ENCODE measurements around the gene CLCN1.

Gene CLCN1

DNA sequence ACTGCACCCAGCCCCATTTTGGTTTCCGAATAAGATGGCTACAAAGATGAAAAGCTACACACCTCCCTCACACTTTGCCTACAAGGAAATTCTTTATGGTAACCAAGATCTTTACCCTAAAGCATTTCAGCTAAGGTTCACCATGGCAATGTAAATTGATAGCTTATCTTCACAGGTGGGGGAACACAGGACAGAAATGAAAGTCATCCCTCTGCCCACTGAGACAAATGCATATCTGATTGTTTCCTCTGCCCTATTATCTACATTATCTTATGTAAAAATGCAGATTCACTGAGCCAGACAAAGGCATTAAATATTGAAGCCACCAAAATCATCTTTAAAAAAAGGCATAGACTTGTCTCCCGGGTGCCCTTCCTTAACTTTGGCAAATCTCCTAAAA, 34.4 kb upstream of the CLCN1 start:
- TF ChIP-seq CTCF (IDR thresholded peaks at IDR 0.05; ENCODE audit: low read length) (no peak), EZH2 (optimal IDR thresholded peaks at IDR 0.05; ENCODE audit: low read depth, low read length) (no peak), EZH2phosphoT487 (IDR thresholded peaks at IDR 0.05; ENCODE audit: low read length) (no peak)
- Histone ChIP-seq H3K79me2 (ENCODE audit: low read length) (no peaks in the 10 kb centered on the region), H3K4me2 (ENCODE audit: low read depth, low read length) (no peak overlapping the region), H3K9ac (ENCODE audit: low read length) (no peak overlapping the region), H3K36me3 (replicated peaks; ENCODE audit: insufficient read depth, low read length) (no peaks in the 10 kb centered on the region), H3K9me2 (replicated peaks; ENCODE audit: insufficient read depth, low read length) (no peaks in the 10 kb centered on the region), H2AFZ (ENCODE audit: low read length) (no peak overlapping the region), H3K27ac (ENCODE audit: low read length) (no peak overlapping the region), H3K4me1 (ENCODE audit: low read length) (no peaks in the 10 kb centered on the region), H4K20me1 (ENCODE audit: insufficient read depth, low read length) (no peaks in the 10 kb centered on the region), H3F3A (ENCODE audit: insufficient read depth, low read length) (no peaks in the 10 kb centered on the region), H3K27me3 (replicated peaks; ENCODE audit: insufficient read depth, low read length) (no peaks in the 10 kb centered on the region), H3K9me3 (replicated peaks; ENCODE audit: insufficient read depth, low read length) (no peaks in the 10 kb centered on the region), H3K4me3 (ENCODE audit: low read length) (no peak overlapping the region)
- DNase-seq, result no peak

DNA sequence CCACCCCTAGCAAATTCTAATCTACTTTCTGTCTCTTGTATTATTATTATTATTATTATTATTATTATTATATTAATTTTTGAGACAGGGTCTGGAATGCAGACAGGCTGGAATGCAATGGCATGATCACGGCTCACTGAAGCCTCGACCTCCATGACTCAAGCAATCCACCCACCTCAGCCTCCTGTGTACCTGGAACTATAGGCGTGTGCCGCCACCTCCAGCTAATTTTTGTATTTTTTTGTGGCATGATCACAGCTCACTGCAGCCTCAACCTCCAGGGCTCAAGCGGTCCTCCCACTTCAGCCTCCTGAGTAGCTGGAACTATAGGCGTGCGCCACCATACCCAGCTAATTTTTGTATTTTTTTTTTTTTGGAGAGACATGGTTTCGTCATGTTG, 33.8 kb upstream of the CLCN1 start:
- H3K4me1 ChIP-seq (ENCODE audit: low read length), result no peaks in the 10 kb centered on the region

GRCh38 chr7:143283381-143283780, 32.5 kb upstream of the CLCN1 start:
- no peak for DNase-seq
- H3K9me2 ChIP-seq (replicated peaks; ENCODE audit: insufficient read depth, low read length), result no peaks in the 10 kb centered on the region
- no peak overlapping the region for H3K4me2 ChIP-seq (ENCODE audit: low read depth, low read length)
- H3K9ac ChIP-seq (ENCODE audit: low read length), result no peak overlapping the region
- no peaks in the 10 kb centered on the region for H4K20me1 ChIP-seq (ENCODE audit: insufficient read depth, low read length)
- H3K27me3 ChIP-seq (replicated peaks; ENCODE audit: insufficient read depth, low read length), result no peaks in the 10 kb centered on the region
- no peaks in the 10 kb centered on the region for H3K9me3 ChIP-seq (replicated peaks; ENCODE audit: insufficient read depth, low read length)
- H3K36me3 ChIP-seq (replicated peaks; ENCODE audit: insufficient read depth, low read length), result no peaks in the 10 kb centered on the region
- H3F3A ChIP-seq (ENCODE audit: insufficient read depth, low read length), result no peaks in the 10 kb centered on the region
- 0 out of 2 replicates have a peak, but pooled peaks cover 4% of the 10 kb centered on the region for H3K4me1 ChIP-seq (ENCODE audit: low read length)
- H3K79me2 ChIP-seq (ENCODE audit: low read length), result peaks cover 2% of the 10 kb centered on the region
- no peak overlapping the region for H3K4me3 ChIP-seq (ENCODE audit: low read length)
- TF ChIP-seq EZH2 (optimal IDR thresholded peaks at IDR 0.05; ENCODE audit: low read depth, low read length), result no peak
- no peak for TF ChIP-seq CTCF (IDR thresholded peaks at IDR 0.05; ENCODE audit: low read length)
- TF ChIP-seq EZH2phosphoT487 (IDR thresholded peaks at IDR 0.05; ENCODE audit: low read length), result no peak
- no peak overlapping the region for H2AFZ ChIP-seq (ENCODE audit: low read length)
- no peak overlapping the region for H3K27ac ChIP-seq (ENCODE audit: low read length)

More for the DNA sequence above, 33.8 kb upstream of the CLCN1 start:
- no peaks in the 10 kb centered on the region for H4K20me1 ChIP-seq (ENCODE audit: insufficient read depth, low read length)
- H3K9ac ChIP-seq (ENCODE audit: low read length), result no peak overlapping the region
- H3K79me2 ChIP-seq (ENCODE audit: low read length), result no peaks in the 10 kb centered on the region
- H3K36me3 ChIP-seq (replicated peaks; ENCODE audit: insufficient read depth, low read length), result no peaks in the 10 kb centered on the region
- no peak overlapping the region for H3K27ac ChIP-seq (ENCODE audit: low read length)
- H2AFZ ChIP-seq (ENCODE audit: low read length), result no peak overlapping the region
- H3K27me3 ChIP-seq (replicated peaks; ENCODE audit: insufficient read depth, low read length), result no peaks in the 10 kb centered on the region
- H3K9me3 ChIP-seq (replicated peaks; ENCODE audit: insufficient read depth, low read length), result no peaks in the 10 kb centered on the region
- H3F3A ChIP-seq (ENCODE audit: insufficient read depth, low read length), result no peaks in the 10 kb centered on the region
- TF ChIP-seq EZH2phosphoT487 (IDR thresholded peaks at IDR 0.05; ENCODE audit: low read length) (no peak), EZH2 (optimal IDR thresholded peaks at IDR 0.05; ENCODE audit: low read depth, low read length) (no peak), CTCF (IDR thresholded peaks at IDR 0.05; ENCODE audit: low read length) (no peak)
- no peaks in the 10 kb centered on the region for H3K9me2 ChIP-seq (replicated peaks; ENCODE audit: insufficient read depth, low read length)
- H3K4me3 ChIP-seq (ENCODE audit: low read length), result no peak overlapping the region
- no peak overlapping the region for H3K4me2 ChIP-seq (ENCODE audit: low read depth, low read length)
- DNase-seq, result no peak
